ENCODE measurements around the gene CYBA.

GRCh38 chr16:88678224-88678979 is 27.5 kb upstream of the CYBA start:
- no peak for TF ChIP-seq CTCF (IDR thresholded peaks at IDR 0.05)
- no peak for TF ChIP-seq POLR2A (IDR thresholded peaks at IDR 0.05)
